GM12878 (cell line): ENCODE data around the gene ZNF43.
"Not testable (repeated sequence)": the region's sequence is repeated elsewhere in the genome, so short reads cannot be mapped to it uniquely, and the experiment has no call there.

ENCODE experiments used
- CUX1 ChIP-seq: IDR thresholded peaks from 2 replicates; pipeline ENCODE4 v1.6.1; 2012; ENCODE audit warnings: improper control_type of control experiment, low read depth, low read length; ENCODE audit not compliant: insufficient replicate concordance
- EZH2 ChIP-seq: IDR thresholded peaks from 2 replicates; pipeline ENCODE4 v1.6.1; 2012; ENCODE audit warnings: low read depth, mild to moderate bottlenecking, control low read depth, inconsistent platforms, low read length, borderline replicate concordance; ENCODE audit not compliant: control insufficient read depth
- FOS ChIP-seq: IDR thresholded peaks from 3 replicates; pipeline ENCODE4 v1.6.1; 2011; ENCODE audit warnings: borderline replicate concordance; ENCODE audit not compliant: insufficient read length; ENCODE audit errors: extremely low read depth
- GATAD2B ChIP-seq: fragments of 450-650 bp; conservative IDR thresholded peaks from 2 replicates; pipeline ENCODE4 v1.6.1; 2017; ENCODE audit warnings: low read depth, mild to moderate bottlenecking, moderate library complexity
- HDAC2 ChIP-seq: fragments of 200-600 bp; sonication (generic); IDR thresholded peaks from 2 replicates; pipeline ENCODE4 v1.6.1; 2017
- NBN ChIP-seq: fragments of 450-650 bp; IDR thresholded peaks from 2 replicates; pipeline ENCODE4 v1.6.1; 2016
- RFX5 ChIP-seq: IDR thresholded peaks from 2 replicates; pipeline ENCODE4 v1.6.1; 2011; ENCODE audit warnings: low read depth, low read length, improper control_type of control experiment
- SIN3A ChIP-seq: IDR thresholded peaks from 2 replicates; pipeline ENCODE4 v1.6.1; 2012; ENCODE audit warnings: low read depth, low read length, improper control_type of control experiment
- TF ChIP-seq, protein P1 (sequence below), 3 experiments: IDR thresholded peaks in 2 of 3; conservative IDR thresholded peaks in 1 of 3; 2 replicates each; pipeline ENCODE4 v1.5.1; 2011; ENCODE audit warnings: low read depth in 3 of 3, low read length in 3 of 3, mild to moderate bottlenecking in 3 of 3, control low read depth in 2 of 3, moderate library complexity in 2 of 3, inconsistent platforms in 1 of 3, mixed read lengths in 1 of 3; ENCODE audit not compliant: control insufficient read depth in 2 of 3, insufficient read depth in 1 of 3; ENCODE audit errors: extremely low read depth in 1 of 3

- not testable (repeated sequence) for TF ChIP-seq EZH2, FOS, HDAC2, CUX1, NBN, SIN3A, RFX5, GATAD2B
- TF ChIP-seq, protein P1, sequence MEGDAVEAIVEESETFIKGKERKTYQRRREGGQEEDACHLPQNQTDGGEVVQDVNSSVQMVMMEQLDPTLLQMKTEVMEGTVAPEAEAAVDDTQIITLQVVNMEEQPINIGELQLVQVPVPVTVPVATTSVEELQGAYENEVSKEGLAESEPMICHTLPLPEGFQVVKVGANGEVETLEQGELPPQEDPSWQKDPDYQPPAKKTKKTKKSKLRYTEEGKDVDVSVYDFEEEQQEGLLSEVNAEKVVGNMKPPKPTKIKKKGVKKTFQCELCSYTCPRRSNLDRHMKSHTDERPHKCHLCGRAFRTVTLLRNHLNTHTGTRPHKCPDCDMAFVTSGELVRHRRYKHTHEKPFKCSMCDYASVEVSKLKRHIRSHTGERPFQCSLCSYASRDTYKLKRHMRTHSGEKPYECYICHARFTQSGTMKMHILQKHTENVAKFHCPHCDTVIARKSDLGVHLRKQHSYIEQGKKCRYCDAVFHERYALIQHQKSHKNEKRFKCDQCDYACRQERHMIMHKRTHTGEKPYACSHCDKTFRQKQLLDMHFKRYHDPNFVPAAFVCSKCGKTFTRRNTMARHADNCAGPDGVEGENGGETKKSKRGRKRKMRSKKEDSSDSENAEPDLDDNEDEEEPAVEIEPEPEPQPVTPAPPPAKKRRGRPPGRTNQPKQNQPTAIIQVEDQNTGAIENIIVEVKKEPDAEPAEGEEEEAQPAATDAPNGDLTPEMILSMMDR (IDR thresholded peaks at IDR 0.05 in 2 of 3, conservative IDR thresholded peaks at IDR 0.05 in 1 of 3; ENCODE audit: control insufficient read depth in 2 of 3, extremely low read depth in 1 of 3, insufficient read depth in 1 of 3, low read depth in 3 of 3, low read length in 3 of 3) = not testable (repeated sequence)
Measured at GRCh38 chr19:21884786-21885185, 48.8 kb upstream of the ZNF43 start.
